HepG2 (cell line): ENCODE results near the gene UCN. TPM values are rescaled to one million over a fixed set of nuclear protein-coding genes. Genes with fewer than 3 reads are reported as not detected.

Experiments
- DMAP1 ChIP-seq: IDR thresholded peaks from 2 replicates; pipeline ENCODE4 v1.6.1; 2016
- HNF4G ChIP-seq, 2 experiments: sonication (generic) in 1 of 2; formaldehyde crosslinking in 1 of 2; IDR thresholded peaks; 2 replicates each; pipeline versions ENCODE4 v1.4.0 to v1.6.1; 2011 to 2020; ENCODE audit warnings: borderline replicate concordance in 2 of 2, low read depth in 2 of 2, mild to moderate bottlenecking in 2 of 2, low read length in 1 of 2, missing genetic modification reagents in 1 of 2, moderate library complexity in 1 of 2
- HNRNPK ChIP-seq: fragments of 200-400 bp; formaldehyde crosslinking; IDR thresholded peaks from 2 replicates; pipeline ENCODE4 v1.6.1; 2018; ENCODE audit warnings: low read length, low read depth, moderate library complexity, mild to moderate bottlenecking; ENCODE audit not compliant: poor library complexity, severe bottlenecking
- RFX5 ChIP-seq: IDR thresholded peaks from 2 replicates; pipeline ENCODE4 v1.6.1; 2011; ENCODE audit warnings: low read depth, low read length, improper control_type of control experiment
- RNF2 ChIP-seq: fragments of 450-650 bp; conservative IDR thresholded peaks from 2 replicates; pipeline ENCODE4 v1.6.1; 2016; ENCODE audit warnings: low read depth
- SYNCRIP ChIP-seq: fragments of 200-400 bp; formaldehyde crosslinking; IDR thresholded peaks from 2 replicates; pipeline ENCODE4 v1.6.1; 2018; ENCODE audit warnings: mild to moderate bottlenecking, low read depth, low read length; ENCODE audit not compliant: insufficient read depth
- ZFX ChIP-seq: sonication (generic); formaldehyde crosslinking; IDR thresholded peaks from 2 replicates; pipeline ENCODE4 v1.4.0; 2020; ENCODE audit warnings: mild to moderate bottlenecking, low read depth, missing genetic modification reagents, moderate library complexity
- ZMAT3 ChIP-seq: sonication (generic); formaldehyde crosslinking; conservative IDR thresholded peaks from 2 replicates; pipeline ENCODE4 v1.7.0; 2021; ENCODE audit warnings: missing genetic modification reagents
- ZNF672 ChIP-seq: sonication (generic); formaldehyde crosslinking; IDR thresholded peaks from 2 replicates; pipeline ENCODE4 v1.8.1; 2022; ENCODE audit warnings: missing genetic modification reagents
- ZNF891 ChIP-seq: sonication (generic); formaldehyde crosslinking; IDR thresholded peaks from 2 replicates; pipeline ENCODE4 v1.5.0; 2020; ENCODE audit warnings: mild to moderate bottlenecking, missing genetic modification reagents
- polyA plus RNA-seq, 8 experiments: library from polyadenylated mRNA; depleted of rRNA in 3 of 8; stranded (reverse) in 7 of 8; unstranded in 1 of 8; fragments of >200 nt; fragmentation: Illumina TruSeq in 4 of 8; extraction: Trizol in 4 of 8; gene quantifications; 2 replicates each; pipeline versions ENCODE4 v1.2.1 to v1.2.3, GENCODE V29; 2011 to 2016; ENCODE audit warnings: low read depth in 4 of 8, missing spikeins in 1 of 8, mixed read lengths in 1 of 8; ENCODE audit not compliant: insufficient read depth in 1 of 8
- total RNA-seq, 5 experiments: library from RNA; depleted of rRNA; stranded (reverse); fragments of >200 nt; fragmentation: Illumina TruSeq; extraction: Trizol; gene quantifications; 2 replicates each; pipeline ENCODE4 v1.2.3, GENCODE V29; 2016; ENCODE audit warnings: low read depth in 1 of 5
- TF ChIP-seq, protein P1 (sequence below): sonication (generic); formaldehyde crosslinking; IDR thresholded peaks from 2 replicates; pipeline ENCODE4 v1.9.0; 2021; ENCODE audit warnings: missing genetic modification reagents, borderline replicate concordance
- TF ChIP-seq, protein P2 (sequence below): sonication (generic); formaldehyde crosslinking; IDR thresholded peaks from 2 replicates; pipeline ENCODE4 v1.4.0; 2020; ENCODE audit warnings: missing genetic modification reagents
- TF ChIP-seq, protein P3 (sequence below): sonication (generic); formaldehyde crosslinking; IDR thresholded peaks from 2 replicates; pipeline ENCODE4 v1.4.0; 2020; ENCODE audit warnings: missing genetic modification reagents
- TF ChIP-seq, protein P4 (sequence below): sonication (generic); formaldehyde crosslinking; IDR thresholded peaks from 2 replicates; pipeline ENCODE4 v1.8.1; 2023; ENCODE audit warnings: mild to moderate bottlenecking, moderate library complexity, missing genetic modification reagents
- TF ChIP-seq, protein P5 (sequence below): sonication (generic); formaldehyde crosslinking; conservative IDR thresholded peaks from 2 replicates; pipeline ENCODE4 v1.8.0; 2022; ENCODE audit warnings: mild to moderate bottlenecking, moderate library complexity, missing genetic modification reagents

The UCN gene
- total and polyA plus RNA-seq, 2 of the 13 experiments (the other 11 are each of a cell fraction or from before 2014, with no cell fraction given) = 1.2 to 2.3 TPM

DNA sequence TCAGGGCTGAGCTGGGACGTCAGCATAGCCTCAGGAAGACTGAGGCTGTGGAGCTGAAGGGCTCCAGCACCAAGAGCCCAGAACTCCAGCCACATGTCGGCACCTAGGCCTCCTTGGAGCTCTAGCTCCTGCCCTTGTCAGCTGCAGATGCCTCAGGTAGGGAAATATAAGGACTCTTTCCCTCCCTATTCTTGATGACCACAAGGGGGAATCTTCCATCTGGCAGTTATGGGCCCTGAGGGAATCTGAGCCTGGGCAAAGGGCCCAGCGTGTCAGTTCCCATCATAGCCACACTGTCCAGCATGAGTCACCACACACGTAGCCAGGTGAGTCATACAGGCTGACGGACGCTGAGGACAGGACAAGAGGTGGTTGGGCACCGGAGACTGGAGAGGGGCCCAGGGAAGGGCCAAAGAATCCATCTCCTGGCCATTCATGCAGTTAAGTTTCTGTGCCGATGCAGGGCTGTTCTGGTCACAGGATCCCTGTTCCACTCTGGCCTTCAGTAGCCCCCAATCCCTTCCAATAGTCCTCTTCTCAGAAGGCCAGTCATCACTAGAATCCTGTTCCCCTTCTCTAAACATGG, 12.8 kb upstream of the UCN start (continued):
- TF ChIP-seq ZNF891 (CRISPR knock-in tag) (0 out of 2 replicates have a peak, but pooled peaks have one; percentile 22), ZNF672 (no peak), SYNCRIP (no peak), RFX5 (no peak; the same call in 1 of the 2 replicates), RNF2 (peak; percentile 58; the same call in 1 of the 2 replicates), HNF4G (IDR thresholded peaks at IDR 0.05; ENCODE audit: borderline replicate concordance, low read depth, low read length) (peak; percentile 22; the same call in 1 of the 2 replicates), HNF4G (CRISPR knock-in tag; IDR thresholded peaks at IDR 0.05; ENCODE audit: borderline replicate concordance, low read depth) (peak; percentile 65; the same call in 1 of the 2 replicates), DMAP1 (peak; percentile 90), HNRNPK (no peak), ZMAT3 (CRISPR knock-in tag) (peak; percentile 83; the same call in 1 of the 2 replicates), ZFX (CRISPR knock-in tag) (peak; percentile 93)
- TF ChIP-seq, protein P1, sequence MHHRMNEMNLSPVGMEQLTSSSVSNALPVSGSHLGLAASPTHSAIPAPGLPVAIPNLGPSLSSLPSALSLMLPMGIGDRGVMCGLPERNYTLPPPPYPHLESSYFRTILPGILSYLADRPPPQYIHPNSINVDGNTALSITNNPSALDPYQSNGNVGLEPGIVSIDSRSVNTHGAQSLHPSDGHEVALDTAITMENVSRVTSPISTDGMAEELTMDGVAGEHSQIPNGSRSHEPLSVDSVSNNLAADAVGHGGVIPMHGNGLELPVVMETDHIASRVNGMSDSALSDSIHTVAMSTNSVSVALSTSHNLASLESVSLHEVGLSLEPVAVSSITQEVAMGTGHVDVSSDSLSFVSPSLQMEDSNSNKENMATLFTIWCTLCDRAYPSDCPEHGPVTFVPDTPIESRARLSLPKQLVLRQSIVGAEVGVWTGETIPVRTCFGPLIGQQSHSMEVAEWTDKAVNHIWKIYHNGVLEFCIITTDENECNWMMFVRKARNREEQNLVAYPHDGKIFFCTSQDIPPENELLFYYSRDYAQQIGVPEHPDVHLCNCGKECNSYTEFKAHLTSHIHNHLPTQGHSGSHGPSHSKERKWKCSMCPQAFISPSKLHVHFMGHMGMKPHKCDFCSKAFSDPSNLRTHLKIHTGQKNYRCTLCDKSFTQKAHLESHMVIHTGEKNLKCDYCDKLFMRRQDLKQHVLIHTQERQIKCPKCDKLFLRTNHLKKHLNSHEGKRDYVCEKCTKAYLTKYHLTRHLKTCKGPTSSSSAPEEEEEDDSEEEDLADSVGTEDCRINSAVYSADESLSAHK = no peak
- TF ChIP-seq, protein P2, sequence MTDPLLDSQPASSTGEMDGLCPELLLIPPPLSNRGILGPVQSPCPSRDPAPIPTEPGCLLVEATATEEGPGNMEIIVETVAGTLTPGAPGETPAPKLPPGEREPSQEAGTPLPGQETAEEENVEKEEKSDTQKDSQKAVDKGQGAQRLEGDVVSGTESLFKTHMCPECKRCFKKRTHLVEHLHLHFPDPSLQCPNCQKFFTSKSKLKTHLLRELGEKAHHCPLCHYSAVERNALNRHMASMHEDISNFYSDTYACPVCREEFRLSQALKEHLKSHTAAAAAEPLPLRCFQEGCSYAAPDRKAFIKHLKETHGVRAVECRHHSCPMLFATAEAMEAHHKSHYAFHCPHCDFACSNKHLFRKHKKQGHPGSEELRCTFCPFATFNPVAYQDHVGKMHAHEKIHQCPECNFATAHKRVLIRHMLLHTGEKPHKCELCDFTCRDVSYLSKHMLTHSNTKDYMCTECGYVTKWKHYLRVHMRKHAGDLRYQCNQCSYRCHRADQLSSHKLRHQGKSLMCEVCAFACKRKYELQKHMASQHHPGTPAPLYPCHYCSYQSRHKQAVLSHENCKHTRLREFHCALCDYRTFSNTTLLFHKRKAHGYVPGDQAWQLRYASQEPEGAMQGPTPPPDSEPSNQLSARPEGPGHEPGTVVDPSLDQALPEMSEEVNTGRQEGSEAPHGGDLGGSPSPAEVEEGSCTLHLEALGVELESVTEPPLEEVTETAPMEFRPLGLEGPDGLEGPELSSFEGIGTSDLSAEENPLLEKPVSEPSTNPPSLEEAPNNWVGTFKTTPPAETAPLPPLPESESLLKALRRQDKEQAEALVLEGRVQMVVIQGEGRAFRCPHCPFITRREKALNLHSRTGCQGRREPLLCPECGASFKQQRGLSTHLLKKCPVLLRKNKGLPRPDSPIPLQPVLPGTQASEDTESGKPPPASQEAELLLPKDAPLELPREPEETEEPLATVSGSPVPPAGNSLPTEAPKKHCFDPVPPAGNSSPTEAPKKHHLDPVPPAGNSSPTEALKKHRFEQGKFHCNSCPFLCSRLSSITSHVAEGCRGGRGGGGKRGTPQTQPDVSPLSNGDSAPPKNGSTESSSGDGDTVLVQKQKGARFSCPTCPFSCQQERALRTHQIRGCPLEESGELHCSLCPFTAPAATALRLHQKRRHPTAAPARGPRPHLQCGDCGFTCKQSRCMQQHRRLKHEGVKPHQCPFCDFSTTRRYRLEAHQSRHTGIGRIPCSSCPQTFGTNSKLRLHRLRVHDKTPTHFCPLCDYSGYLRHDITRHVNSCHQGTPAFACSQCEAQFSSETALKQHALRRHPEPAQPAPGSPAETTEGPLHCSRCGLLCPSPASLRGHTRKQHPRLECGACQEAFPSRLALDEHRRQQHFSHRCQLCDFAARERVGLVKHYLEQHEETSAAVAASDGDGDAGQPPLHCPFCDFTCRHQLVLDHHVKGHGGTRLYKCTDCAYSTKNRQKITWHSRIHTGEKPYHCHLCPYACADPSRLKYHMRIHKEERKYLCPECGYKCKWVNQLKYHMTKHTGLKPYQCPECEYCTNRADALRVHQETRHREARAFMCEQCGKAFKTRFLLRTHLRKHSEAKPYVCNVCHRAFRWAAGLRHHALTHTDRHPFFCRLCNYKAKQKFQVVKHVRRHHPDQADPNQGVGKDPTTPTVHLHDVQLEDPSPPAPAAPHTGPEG (CRISPR knock-in tag) = no peak
- TF ChIP-seq, protein P3, sequence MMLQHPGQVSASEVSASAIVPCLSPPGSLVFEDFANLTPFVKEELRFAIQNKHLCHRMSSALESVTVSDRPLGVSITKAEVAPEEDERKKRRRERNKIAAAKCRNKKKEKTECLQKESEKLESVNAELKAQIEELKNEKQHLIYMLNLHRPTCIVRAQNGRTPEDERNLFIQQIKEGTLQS (CRISPR knock-in tag) = peak; percentile 100
- TF ChIP-seq, protein P4, sequence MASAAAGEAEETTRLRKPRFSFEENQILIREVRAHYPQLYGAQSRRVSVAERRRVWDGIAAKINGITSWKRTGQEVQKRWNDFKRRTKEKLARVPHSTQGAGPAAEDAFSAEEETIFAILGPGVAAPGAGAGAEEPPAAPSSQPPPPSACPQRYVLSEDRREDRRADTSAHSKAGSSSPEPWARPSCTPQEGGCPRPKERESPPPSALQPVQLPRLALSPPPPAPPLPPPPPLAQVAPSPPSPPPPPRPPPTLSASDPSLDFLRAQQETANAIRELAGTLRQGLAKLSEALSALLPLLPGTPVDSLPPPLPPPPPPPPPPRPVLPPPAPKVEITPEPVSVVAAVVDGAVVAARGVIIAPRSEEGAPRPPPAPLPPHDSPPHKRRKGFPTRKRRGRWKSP (CRISPR knock-in tag) = peak; percentile 65; the same call in 1 of the 2 replicates
- TF ChIP-seq, protein P5, sequence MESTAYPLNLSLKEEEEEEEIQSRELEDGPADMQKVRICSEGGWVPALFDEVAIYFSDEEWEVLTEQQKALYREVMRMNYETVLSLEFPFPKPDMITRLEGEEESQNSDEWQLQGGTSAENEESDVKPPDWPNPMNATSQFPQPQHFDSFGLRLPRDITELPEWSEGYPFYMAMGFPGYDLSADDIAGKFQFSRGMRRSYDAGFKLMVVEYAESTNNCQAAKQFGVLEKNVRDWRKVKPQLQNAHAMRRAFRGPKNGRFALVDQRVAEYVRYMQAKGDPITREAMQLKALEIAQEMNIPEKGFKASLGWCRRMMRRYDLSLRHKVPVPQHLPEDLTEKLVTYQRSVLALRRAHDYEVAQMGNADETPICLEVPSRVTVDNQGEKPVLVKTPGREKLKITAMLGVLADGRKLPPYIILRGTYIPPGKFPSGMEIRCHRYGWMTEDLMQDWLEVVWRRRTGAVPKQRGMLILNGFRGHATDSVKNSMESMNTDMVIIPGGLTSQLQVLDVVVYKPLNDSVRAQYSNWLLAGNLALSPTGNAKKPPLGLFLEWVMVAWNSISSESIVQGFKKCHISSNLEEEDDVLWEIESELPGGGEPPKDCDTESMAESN (CRISPR knock-in tag) = peak; percentile 93
